HG02642 (cell line): ENCODE data around the gene TMEM219.
"Not testable (repeated sequence)": the region's sequence is repeated elsewhere in the genome, so short reads cannot be mapped to it uniquely, and the experiment has no call there.

Experiments used
- ATAC-seq: cut with Tn5 transposase; IDR thresholded peaks from one replicate; pipeline ENCODE4 v1.9.1; 2021; ENCODE audit warnings: mild to moderate bottlenecking; ENCODE audit not compliant: unreplicated experiment, poor library complexity

Gene TMEM219

DNA sequence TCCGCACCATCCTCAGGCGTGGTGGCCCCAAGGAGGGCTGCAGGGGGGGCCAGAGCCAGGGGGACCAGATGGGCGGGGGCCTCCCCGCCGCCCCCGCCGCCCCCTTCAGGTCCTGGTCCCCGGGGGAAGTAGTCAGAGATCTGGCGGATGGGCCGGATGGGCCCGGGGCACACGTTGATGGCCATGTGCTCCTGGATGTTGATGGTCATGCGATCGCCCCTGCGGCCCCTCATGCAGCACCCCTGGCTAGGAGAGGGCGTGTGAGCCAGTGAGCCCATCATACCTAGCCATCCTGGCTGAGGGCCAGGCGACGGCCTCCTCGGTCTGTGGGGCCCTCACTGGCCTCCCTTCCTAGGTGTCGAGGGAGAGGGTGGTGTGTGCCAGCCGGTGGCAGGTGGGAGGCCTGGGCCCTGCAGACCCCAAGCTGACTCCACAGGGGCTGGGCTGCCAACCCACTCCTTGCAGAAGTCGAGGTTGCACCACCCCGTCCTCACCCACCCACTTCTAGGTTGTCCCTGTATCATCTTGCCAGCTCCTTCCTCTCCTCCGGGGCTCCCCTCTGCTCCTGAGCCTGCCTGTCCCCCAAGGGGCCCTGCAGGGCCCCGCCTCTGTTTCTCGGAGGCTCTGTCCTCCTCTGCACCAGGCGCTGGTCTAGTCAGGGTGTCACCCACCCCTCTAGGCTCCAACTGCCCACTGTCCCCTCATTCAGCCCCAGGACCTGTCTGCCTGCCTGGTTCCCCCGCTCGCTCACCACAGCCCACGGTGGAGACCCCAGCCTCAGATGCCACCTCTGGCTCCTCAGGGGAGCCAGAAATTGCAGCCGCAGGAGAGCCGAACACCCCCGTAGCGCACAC lies 48.3 kb downstream of the TMEM219 start:
- no peak for ATAC-seq

DNA sequence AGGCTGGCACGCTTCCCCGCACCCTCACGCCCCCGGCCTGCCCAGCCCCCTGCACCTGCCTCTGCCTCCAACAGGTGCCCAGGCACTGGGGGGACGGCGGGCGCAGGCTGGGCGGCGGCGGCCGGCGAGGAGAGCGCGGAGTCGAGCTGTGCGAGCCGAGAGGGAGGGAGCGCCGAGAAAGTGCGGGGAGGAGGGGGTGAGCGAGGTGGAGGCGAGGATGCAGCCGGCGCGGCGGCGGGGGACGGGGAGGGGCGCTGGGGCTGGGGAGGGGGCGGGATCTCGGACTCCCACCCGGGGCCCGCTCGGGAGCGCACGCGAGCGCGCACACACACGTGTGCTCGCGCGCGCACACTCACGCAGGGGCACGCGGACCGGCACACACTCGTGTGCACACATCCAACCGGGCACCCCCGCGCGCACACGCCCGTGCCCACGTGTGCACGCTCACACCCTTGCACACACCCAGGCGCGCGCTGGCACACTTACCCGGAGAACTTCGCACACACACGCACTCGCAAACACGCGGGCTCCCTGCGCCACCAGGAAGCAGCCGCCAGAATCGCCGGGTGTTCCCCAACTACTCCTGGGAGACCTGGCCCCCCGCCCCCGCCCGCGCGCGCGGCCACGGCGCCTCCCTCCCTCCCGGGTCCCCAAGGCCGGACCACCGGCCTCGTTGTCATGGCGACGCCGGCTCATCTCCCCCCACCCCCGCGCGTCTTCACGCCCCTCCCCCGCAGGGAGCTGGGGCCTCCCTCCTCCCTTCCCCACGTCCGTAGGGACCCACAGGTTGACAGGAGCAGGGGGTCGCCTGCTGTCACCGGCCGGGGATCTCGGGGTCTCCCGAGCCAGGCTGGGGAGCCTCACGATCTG lies 49.2 kb downstream of the TMEM219 start, which contains the start of gene DOC2A:
Gene DOC2A, minus strand, starts transcription at position 184 of the 870 bp plus-strand sequence. CDS start 805 bp downstream, outside the sequence.
- no peak for ATAC-seq

DNA sequence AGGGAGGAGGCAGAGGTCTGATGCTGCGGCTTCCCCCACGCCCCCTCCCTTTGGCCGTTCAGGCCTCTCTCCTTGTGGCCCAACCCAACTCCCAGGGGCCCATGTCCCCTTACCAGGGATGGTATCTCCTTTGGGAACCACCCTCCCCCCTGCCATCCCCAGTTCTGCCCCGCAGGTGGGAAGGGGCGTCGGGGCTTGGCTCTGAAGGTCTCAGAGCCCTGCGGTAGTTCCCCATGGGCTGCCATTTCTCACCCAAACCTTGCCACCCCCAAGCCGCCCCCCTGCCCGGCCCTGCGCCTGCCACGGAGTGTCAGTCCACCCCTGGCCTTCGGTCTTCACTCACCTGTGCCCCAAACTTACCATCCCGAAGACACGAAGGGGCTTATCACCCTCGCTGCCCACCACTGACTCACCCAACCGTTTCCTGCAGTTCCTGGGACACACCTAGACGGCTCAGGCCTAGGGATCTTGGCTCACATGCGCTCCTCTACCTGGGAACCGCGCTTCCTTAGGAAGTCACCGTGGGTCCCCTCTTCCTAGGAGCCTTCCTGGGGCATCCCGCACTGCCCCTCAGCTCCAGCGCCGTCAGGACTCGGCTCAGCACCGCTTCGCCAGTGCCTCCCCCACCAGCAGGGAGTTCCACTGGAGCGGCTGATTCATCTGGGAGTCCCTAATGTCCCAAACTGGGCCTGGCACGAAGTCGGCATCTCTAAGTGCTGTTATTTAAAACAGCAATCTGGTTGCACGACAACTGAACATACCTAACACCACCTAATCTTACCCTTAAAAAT lies 50.0 kb downstream of the TMEM219 start:
- no peak for ATAC-seq

DNA sequence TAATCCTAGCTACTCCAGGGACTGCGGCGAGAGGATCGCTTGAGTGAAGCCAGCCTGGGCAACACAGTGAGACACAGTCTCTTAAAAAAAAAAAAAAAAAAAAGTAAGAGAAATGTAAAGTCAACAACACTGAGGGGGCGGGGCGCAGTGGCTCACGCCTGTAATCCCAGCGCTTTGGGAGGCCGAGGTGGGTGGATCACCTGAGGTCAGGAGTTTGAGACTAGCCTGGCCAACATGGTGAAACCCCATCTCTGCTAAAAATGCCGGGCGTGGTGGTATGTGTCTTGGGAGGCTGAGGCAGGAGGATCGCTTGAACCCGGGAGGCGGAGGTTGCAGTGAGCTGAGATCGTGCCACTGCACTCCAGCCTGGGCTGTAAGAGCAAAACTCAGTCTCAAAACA lies 50.7 kb downstream of the TMEM219 start:
- not testable (repeated sequence) for ATAC-seq

DNA sequence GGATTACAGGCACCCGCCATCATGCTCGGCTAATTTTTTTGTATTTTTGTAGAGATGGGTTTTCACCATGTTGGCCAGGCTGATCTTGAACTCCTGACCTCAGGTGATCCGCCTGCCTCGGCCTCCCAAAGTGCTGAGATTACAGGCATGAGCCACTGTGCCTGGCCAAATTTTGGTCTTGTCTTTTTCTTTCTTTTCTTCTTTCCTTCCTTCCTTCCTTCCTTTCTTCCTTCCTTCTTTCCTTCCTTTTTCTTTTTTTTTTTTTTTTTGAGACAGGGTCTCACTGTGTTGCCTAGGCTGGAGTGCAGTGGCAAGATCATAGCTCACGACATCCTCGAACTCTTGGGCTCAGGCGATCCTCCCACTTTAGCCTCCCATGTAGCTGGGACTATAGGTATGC lies 53.6 kb downstream of the TMEM219 start:
- ATAC-seq: not testable (repeated sequence)

DNA sequence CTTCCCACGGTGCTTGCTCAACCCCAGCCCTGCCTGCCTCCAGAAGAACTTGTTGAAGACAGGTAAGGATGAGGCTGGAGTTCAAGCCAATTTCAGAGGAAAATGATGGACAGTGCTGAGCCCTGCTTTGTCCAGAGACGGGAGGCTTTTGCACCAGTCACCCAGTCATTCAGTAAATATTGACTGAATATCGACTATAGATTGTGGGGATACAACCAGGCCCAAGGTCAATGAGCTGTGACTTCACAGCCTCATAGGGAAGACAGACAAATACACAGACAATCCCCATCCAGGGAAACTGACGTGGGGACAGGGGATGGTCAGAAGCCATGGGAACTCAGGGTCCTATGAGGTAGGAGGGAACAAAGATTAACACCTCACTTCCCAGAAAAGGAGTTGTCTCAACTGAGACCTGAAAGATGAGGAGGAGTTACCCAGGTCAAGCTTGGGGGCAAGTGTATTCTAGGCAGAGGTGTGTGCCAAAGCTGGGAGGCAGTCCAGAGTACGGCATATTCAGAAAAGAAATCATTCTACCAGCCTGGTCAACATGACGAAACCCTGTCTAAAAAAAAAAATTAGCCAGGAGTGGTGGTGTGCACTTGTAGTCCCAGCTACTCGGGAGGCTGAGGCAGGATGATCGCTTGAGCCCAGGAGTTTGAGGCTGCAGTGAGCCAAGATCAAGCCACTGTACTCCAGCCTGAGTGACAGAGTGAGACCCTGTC lies 54.8 kb downstream of the TMEM219 start:
- ATAC-seq: no peak

DNA sequence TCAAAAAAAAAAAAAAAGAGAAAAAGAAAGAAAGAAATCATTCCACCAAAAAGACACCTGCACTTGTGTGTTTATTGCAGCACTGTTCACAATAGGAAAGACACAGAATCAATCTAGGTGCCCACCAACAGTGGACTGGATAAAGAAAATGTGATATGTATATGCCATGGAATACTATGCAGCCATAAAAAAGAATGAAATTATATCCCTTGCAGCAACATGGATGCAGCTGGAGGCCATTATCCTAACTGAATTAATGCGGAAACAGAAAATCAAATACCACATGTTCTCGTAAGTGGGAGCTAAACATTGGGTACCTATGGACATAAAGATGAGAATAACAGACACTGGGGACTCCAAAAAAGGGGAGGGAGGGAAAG lies 55.4 kb downstream of the TMEM219 start:
- ATAC-seq: no peak

DNA sequence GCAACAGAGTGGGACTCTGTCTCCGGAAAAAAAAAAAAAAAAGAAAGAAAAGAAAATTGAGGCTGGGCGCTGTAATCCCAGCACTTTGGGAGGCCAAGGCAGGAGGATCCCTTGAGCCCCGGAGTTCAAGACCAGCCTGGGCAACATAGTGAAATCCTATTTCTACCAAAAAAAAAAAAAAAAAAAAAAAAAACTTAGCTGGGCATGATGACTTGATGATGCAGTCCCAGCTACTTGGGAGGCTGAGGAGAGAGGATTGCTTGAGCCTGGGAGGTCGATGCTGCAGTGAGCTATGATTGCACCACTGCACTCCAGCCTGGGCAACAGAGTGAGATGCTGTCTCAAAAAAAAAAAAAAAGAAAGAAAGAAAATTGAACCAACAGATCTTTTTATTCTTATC lies 56.1 kb downstream of the TMEM219 start:
- ATAC-seq: not testable (repeated sequence)

DNA sequence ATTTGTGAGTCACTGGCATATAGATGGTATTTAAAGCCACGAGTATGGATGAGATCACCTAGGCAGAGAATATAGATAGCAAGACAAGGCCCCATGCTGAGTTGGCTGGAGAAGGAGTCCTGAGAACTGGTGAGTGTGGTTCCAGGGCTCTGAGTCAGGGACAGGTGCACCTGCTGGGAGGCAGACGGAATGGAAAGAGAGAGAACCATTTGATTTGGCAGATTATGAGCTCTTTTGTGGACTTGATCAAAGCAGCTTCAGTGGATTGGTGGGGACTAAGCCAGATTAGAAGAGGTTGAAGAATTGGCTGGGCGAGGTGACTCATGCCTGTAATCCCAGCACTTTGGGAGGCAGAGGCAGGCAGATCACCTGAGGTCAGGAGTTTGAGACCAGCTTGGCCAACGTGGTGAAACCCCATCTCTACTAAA lies 56.9 kb downstream of the TMEM219 start:
- ATAC-seq: no peak
